GM19468 (cell line): ENCODE data around the gene SENP2.
"Not testable (repeated sequence)": the region's sequence is repeated elsewhere in the genome, so short reads cannot be mapped to it uniquely, and the experiment has no call there.

Experiments
- ATAC-seq: cut with Tn5 transposase; IDR thresholded peaks from one replicate; pipeline ENCODE4 v1.9.1; 2021; ENCODE audit warnings: mild to moderate bottlenecking, moderate library complexity, moderate number of reproducible peaks; ENCODE audit not compliant: unreplicated experiment; ENCODE audit errors: extremely low read depth

The SENP2 gene

DNA sequence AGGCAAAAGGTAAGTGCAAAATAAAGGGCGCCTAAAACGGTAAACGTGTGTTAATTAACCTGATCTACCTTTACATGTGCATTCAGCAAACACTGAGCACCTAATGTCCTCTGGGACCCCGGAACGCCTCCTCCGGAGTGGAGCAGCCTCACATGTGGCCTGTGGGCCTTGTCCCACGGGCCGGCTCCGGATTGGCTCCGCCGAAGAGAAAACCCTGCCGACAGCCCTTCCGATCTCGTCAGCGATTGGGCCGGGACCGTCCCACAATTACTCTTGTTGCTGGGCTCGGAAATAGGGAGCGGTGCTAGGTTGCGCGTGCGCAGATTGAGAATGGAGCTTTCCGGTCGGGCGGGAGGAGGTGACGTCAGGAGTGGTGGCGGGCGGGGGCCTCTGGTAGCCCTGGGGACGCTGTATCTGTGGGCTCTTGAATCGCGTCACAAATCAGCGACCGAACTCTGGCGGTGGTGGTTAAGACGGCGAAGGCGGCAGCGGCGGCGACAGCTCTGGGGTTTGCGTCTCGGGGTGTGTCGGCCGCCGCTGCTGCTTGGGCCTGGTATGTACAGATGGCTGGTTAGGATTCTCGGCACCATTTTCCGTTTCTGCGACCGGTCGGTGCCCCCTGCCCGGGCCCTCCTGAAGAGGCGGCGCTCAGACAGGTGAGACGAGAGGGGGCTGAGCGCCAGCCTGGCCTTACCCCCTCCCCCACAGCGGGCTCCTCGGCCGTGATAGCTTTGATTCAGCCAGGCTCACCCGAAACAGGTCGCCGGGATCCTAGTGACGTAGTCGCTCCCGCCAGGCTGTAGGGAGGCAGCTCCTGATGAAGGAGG, at the start of gene SENP2:
Gene SENP2 (plus strand): TSS at position 437 of the 827 bp plus-strand sequence. CDS start 119 bp downstream, at position 556.
- ATAC-seq: peak; percentile 93

GRCh38 chr3:185537369-185537970, 48.6 kb upstream of the SENP2 start:
- peak; percentile 91 for ATAC-seq

DNA sequence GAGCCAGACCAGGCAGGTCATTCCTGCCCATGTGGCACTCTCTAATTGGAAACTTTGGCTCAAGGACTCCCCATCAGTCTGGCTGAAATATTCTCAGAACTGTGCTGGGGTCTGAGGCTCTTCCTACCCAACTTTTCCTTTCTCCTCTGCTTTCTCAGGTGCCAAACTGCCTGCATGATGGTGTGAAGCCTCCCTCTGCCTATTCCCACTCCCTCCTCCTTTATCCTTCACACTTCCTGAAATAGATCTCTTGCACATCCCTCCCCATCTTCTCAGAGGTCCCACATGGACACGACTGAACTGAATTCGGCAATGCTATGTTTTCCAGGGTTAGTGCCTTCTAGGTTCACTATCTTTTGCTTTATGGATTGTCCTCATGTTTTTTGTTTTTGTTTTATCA, 46.2 kb upstream of the SENP2 start:
- ATAC-seq: no peak

GRCh38 chr3:185540695-185541094, 45.4 kb upstream of the SENP2 start:
- no peak for ATAC-seq

- ATAC-seq: no peak
Measured at GRCh38 chr3:185549122-185549521, 37.0 kb upstream of the SENP2 start.

- no peak for ATAC-seq
Measured at GRCh38 chr3:185549651-185550111, 36.4 kb upstream of the SENP2 start.

GRCh38 chr3:185552358-185552877, 33.7 kb upstream of the SENP2 start, which contains the start of gene LIPH:
Gene LIPH (minus strand): TSS chr3:185552588. CDS start chr3:185552471, 117 bp downstream.
- peak; percentile 81 for ATAC-seq

- no peak for ATAC-seq
Measured at GRCh38 chr3:185555101-185555501, 31.0 kb upstream of the SENP2 start.

GRCh38 chr3:185555860-185556347, 30.2 kb upstream of the SENP2 start:
- no peak for ATAC-seq

GRCh38 chr3:185556640-185557039, 29.5 kb upstream of the SENP2 start:
- not testable (repeated sequence) for ATAC-seq

GRCh38 chr3:185558395-185558794, 27.7 kb upstream of the SENP2 start:
- no peak for ATAC-seq

- ATAC-seq: no peak
Measured at GRCh38 chr3:185559706-185560090, 26.4 kb upstream of the SENP2 start.

DNA sequence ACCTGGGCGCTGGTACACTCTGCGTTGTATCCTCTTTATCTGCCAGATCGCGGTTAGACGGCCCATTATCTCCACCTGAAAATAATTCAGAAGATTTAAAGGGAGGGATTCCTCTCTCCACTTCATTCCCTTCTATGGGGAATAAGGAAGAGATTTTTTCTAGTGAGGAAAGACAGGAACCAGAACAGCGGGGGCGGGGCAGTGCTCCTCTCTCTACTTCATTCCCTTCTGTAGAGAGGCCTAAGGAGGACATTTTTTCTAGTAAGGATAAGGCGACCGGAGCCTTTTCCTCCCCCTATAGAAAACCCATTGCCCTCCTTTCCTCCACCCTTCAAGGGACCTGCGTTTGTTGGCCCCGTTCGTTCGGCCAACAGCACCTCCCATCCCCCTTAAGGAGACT, 25.4 kb upstream of the SENP2 start:
- ATAC-seq: no peak

DNA sequence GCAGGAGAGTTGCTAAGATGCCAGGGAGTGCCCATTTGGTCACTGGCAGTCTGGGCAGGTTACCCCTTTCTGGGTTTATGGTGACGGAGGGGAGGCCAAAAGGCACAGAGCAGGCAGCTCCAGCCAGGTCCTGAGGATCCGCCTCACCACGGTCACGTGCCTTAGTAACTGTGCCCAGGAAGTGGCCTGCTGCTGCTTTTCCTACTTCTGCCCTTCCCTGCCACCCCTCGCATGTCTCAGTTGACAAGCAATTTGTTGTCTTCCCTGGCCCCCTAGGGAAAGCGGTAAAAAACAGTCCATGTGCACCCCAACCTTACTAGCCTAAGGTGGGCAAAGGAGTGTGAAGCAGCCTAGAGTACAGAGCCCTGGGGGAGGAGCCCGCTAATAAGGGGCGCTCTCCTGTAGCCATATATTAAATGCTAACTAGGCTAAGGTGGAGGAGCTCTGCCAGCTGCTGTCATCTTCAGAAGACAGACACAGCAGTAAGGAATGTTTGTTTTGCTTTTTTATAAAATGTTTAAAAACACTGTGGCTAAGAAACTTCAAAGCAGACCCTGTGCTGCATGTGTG, 24.6 kb upstream of the SENP2 start:
- no peak for ATAC-seq

DNA sequence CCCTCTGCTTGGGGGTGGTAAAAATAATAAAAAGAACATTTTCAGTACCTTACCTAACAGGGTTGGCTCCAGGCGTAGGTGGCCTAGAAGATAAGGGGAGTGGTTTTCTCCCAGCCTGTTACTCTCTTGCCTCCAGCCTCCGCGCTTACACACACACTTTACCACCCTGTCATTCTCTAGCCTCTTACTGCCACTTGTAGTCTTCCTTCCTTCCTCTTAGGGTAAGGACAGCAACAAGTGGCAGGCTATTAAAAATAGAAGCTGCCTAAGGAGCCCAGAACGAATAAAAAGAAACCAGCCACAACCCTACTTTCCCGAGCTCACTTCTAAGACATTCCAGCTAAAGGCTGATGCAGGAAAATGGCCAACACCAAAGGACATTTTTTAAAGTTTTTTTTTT, 24.1 kb upstream of the SENP2 start:
- ATAC-seq: no peak

DNA sequence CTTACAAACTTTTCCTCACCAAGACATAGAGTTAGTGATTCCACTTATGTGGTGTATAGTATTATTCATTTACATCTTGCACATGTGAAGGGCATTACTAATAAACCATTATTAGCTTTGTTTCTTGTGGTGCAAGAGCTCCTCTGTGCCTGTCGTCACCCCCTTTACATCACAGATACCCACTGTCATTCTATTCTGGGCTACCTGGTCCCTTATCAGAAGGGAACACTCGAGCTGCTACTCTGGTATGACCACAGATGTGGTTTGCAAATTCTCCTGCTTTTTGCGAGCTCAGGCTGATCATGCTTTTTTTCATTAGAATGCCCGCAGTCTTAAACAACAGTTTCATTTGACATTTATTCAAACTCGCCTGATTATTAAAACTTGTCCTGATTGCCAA, 13.9 kb upstream of the SENP2 start:
- no peak for ATAC-seq

- not testable (repeated sequence) for ATAC-seq
Measured at GRCh38 chr3:185575108-185575869, 10.8 kb upstream of the SENP2 start.

- ATAC-seq: no peak
Measured at GRCh38 chr3:185582236-185582635, 3.9 kb upstream of the SENP2 start.

DNA sequence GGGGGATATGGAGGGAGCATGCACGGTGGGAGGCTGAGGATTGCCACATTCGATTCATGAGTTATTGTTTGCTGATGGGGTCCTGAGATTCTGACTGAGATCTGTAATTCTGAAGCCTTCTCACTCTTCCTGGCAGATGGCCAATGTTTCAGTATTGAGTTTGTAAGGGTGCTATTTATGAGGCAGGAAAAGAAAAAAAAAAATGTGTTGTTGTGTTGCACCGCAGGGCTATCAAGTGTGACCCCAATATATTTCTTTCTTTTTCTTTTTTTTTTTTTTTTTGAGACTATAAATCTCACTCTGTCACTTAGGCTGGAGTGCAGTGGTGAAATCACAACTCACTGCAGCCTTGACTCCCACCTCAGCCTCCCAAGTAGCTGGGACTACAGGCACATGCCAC, 3.2 kb upstream of the SENP2 start:
- ATAC-seq: peak; percentile 11

- no peak for ATAC-seq
Measured at GRCh38 chr3:185583925-185584324, 2.2 kb upstream of the SENP2 start.
